EH (cell line): Measurements from ENCODE around the gene PIWIL4.
A peak's percentile ranks its signal among the peaks of the same experiment; 100 is the strongest.

Source experiments
- DNase-seq: peaks from one replicate; pipeline ENCODE4 v3.0.0-alpha.2; 2015; ENCODE audit warnings: low read depth

The PIWIL4 gene

DNA sequence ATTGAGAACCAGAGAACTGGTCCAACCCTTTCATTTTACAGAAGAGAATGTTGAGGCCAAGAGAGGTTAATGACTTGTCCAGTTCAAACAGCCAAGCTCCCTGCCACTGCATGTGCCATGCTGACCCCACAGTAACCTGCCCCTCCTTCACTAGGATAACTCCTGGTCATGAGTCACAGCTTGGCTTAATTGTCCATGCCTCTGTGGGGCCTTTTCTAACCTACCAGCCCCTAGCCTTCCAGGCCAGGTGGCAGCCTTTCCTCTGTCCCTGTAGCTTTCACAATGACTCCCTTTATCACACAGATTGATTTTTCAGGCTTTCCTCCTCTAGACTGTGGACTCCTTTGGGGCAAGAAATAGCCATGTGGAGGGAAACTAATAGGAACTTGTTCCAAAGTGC lies 97.2 kb downstream of the PIWIL4 start:
- peak; percentile 22 for DNase-seq

- DNase-seq = no peak
Observed at GRCh38 chr11:94665116-94665659, 98.0 kb downstream of the PIWIL4 start.

DNA sequence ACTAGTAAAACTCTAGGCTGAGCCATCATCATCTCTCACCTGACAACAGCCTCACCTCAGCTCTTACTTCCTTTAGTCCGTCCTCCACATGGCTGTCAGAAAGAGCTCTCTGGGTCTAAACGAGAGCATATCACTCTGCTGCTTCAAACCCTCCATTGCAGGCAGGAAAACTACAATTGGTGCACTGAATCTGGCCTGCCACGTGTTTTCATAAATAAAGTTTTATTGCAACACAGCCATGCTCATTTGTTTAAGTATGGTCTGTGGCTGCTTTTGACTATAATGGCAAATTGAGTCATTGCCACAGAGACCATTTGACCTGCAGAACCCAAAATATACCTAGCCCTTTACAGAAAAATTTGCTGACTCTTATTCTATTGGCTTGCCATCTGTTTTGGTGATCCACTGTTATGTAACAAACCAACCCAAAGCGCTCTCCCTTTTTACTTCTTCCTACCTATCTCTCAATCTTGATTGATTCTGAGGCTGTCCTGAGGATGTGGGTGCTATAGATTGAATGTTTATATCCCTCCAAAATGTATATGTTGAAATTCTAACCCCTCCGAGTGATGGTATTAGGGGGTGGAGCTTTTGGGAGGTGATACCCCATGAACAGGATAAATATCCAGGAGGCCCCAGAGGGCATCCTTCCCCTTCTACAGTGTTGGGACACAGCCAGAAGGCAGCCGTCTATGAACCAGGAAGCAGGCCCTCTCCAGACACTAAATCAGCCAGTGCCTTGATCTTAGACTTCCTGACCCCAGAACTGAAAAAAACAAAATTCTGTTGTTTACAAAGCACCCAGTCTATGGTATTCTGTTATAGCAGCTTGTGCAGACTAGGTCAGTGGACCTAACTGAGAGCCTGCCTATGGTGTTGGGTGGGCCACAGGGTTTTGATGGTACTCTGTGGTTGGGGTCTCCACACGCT lies 99.9 kb downstream of the PIWIL4 start:
- DNase-seq = no peak

- DNase-seq = no peak
Observed at GRCh38 chr11:94668212-94668793, 101.1 kb downstream of the PIWIL4 start.

- no peak for DNase-seq
Observed at GRCh38 chr11:94669023-94669422, 101.9 kb downstream of the PIWIL4 start.
